ENCODE measurements around the gene CFC1. TPM values are rescaled to one million over a fixed set of nuclear protein-coding genes. Genes with fewer than 3 reads are reported as not detected.
"Not testable (repeated sequence)": the region's sequence is repeated elsewhere in the genome, so short reads cannot be mapped to it uniquely, and the experiment has no call there.

Gene CFC1
- total RNA-seq (not detected), polyA plus RNA-seq (ENCODE audit: insufficient read depth in 1 of 8, insufficient read length in 8 of 8, low replicate concordance in 1 of 8) (under 1 TPM in 1 of 8 donors, not detected in 7; 0.48 TPM)
- long read RNA-seq, donor 1, result 0 reads
- long read RNA-seq, donor 2, result 0 reads
- long read RNA-seq, donor 3, result 0 reads
- long read RNA-seq, donor 4, result 0 reads
- long read RNA-seq, donor 5, result 0 reads
- long read RNA-seq, donor 6, result 0 reads
- long read RNA-seq, donor 7, result 0 reads
- long read RNA-seq, donor 8, result 0 reads
- long read RNA-seq, donor 9, result 0 reads
- long read RNA-seq, donor 10, result 0 reads
- long read RNA-seq, donor 11, result 0 reads

DNA sequence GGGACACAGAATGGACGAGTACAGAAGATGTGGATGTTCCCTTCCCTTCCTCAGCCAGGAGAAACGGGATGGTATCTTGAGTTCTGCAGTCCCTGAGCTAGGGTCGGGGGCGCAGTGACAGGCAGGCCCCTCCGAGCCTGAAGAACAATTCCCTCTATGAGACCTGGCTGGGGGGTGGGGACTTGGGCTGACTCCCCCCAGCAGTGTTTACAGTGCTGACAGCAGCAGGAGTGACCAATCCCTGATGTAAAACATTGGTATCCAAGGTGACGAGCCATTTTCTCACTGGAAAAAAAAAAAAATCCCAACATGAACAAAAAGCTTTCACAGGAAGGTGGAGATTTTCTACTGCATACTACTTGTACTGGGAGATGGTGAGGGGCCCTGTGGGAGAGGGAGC is at the start of gene CFC1:
Gene CFC1, minus strand, starts transcription at position 183 of the 400 bp plus-strand sequence. CDS start 288 bp downstream, outside the sequence.
- H3K4me3 ChIP-seq (ENCODE audit: low read length); H3K27me3 ChIP-seq (ENCODE audit: control insufficient read depth, insufficient read depth, low read length); H3K27ac ChIP-seq (ENCODE audit: low read length); H3K4me1 ChIP-seq (ENCODE audit: control insufficient read depth, insufficient read depth, low read length); H3K36me3 ChIP-seq (ENCODE audit: control insufficient read depth, insufficient read depth, low read length); DNase-seq; H3K9me3 ChIP-seq (replicated peaks; ENCODE audit: control insufficient read depth, low read depth, low read length): not testable (repeated sequence)
- no CpG with 5 or more reads among the region's 6 CpGs for whole genome bisulfite sequencing (ENCODE audit: insufficient coverage)

DNA sequence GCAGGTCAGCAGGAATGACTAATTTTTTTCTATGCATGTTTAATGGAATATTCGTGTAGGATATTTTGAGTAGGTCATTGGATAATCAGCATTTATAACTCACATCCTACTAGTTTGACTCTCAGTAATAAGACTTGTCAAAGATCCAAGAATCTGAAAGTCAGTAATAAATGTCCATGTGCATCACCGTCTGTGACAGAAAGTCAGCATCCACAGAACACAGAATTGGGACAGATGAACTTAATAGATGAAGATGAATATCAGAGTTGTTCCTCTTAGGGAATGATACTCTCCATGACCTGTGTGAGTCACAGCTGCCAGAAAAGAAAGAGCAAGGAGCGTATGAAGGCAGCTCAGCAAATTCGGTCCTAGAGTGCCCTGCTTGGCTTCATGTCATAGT is 42.3 kb upstream of the CFC1 start:
- not testable (repeated sequence) for H3K27ac ChIP-seq (ENCODE audit: low read length); H3K9me3 ChIP-seq (replicated peaks; ENCODE audit: control insufficient read depth, low read depth, low read length); H3K27me3 ChIP-seq (ENCODE audit: control insufficient read depth, insufficient read depth, low read length); H3K4me1 ChIP-seq (ENCODE audit: control insufficient read depth, insufficient read depth, low read length); H3K4me3 ChIP-seq (ENCODE audit: low read length); H3K36me3 ChIP-seq (ENCODE audit: control insufficient read depth, insufficient read depth, low read length); DNase-seq
- no CpG with 5 or more reads among the region's 4 CpGs for WGBS (ENCODE audit: insufficient coverage)

DNA sequence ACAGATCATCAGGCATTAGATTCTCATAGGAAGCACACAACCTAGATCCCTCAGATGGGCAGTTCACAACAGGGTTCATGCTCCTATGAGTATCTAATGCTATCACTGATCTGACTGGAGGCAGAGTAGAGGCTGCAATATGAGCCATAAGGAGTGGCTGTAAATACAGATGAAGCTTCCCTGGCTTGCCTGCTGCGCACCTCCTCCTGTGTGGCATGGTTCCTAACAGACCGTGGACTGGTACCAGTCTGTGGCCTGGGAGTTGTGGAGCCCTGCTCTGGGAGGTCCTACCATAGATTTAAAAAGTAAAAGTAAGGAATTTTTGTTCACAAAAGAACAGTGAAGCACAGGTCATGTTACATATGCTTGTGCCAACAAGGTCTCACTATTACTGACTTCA is 39.6 kb upstream of the CFC1 start:
- DNase-seq; H3K9me3 ChIP-seq (replicated peaks; ENCODE audit: control insufficient read depth, low read depth, low read length); H3K4me3 ChIP-seq (ENCODE audit: low read length); H3K27ac ChIP-seq (ENCODE audit: low read length); H3K4me1 ChIP-seq (ENCODE audit: control insufficient read depth, insufficient read depth, low read length); H3K36me3 ChIP-seq (ENCODE audit: control insufficient read depth, insufficient read depth, low read length); H3K27me3 ChIP-seq (ENCODE audit: control insufficient read depth, insufficient read depth, low read length): not testable (repeated sequence)
- no CpG with 5 or more reads among the region's 2 CpGs for WGBS (ENCODE audit: insufficient coverage)

DNA sequence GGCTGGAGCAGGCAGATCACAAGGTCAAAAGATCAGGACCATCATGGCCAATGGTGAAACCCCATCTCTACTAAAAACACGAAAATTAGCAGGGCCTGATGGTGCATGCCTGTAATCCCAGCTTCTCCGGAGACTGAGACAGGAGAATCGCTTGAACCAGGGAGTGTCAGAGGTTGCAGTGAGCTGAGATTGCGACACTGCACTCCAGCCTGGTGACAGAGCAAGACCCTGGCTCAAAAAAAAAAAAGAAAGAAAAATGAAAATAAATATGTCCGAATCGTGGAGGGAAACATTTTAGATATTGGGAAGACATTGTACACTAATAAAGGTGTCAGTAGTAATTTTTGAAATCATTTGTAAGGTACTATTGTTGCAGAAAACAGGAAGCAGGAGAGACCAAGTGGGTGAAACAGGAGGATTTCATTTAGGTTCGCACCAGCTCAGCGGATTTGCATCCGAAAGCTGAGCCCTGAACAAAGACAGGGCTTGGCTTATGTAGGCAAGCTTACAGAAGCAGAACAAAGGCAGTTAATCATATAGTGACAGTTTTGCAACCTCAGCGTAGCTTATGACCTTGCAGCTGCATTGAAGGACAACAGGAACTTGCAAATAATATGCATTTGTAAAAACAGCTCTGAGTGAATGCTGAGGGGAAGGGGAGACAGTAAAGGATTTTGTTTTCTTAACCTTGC is 29.6 kb upstream of the CFC1 start:
- not testable (repeated sequence) for H3K4me1 ChIP-seq (ENCODE audit: control insufficient read depth, insufficient read depth, low read length); DNase-seq
- whole genome bisulfite sequencing (ENCODE audit: insufficient coverage), result 89% methylated on average over 5 of the region's 10 CpGs

DNA sequence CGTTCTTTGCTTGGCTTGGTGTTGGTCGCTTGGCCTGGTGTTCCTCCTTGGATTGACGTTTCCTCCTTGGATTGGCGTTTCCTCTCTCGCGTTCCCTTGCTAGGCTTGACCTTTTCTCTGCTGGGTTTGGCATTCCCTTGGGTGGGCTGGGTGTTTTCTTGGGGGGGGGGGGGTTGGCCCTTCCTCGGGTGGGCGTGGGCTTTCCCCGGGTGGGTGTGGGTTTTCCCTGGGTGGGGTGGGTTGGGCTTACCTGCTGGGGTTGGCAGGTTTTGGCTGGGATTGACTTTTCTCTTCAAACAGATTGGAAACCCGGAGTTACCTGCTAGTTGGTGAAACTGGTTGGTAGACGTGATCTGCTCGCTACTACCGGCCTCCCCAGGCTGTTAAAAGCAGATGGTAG is 11.8 kb upstream of the CFC1 start, which contains the start of gene POTEJ:
Gene POTEJ, plus strand, starts transcription at position 301 of the 400 bp plus-strand sequence. Its CDS starts 93 bp downstream, at position 394.
- DNase-seq; H3K4me1 ChIP-seq (ENCODE audit: control insufficient read depth, insufficient read depth, low read length): not testable (repeated sequence)
- WGBS (ENCODE audit: insufficient coverage), result no CpG with 5 or more reads among the region's 13 CpGs

More for the DNA sequence above, 29.6 kb upstream of the CFC1 start:
- H3K27me3 ChIP-seq (ENCODE audit: control insufficient read depth, insufficient read depth, low read length); H3K4me3 ChIP-seq (ENCODE audit: low read length); H3K36me3 ChIP-seq (ENCODE audit: control insufficient read depth, insufficient read depth, low read length); H3K9me3 ChIP-seq (replicated peaks; ENCODE audit: control insufficient read depth, low read depth, low read length); H3K27ac ChIP-seq (ENCODE audit: low read length): not testable (repeated sequence)

DNA sequence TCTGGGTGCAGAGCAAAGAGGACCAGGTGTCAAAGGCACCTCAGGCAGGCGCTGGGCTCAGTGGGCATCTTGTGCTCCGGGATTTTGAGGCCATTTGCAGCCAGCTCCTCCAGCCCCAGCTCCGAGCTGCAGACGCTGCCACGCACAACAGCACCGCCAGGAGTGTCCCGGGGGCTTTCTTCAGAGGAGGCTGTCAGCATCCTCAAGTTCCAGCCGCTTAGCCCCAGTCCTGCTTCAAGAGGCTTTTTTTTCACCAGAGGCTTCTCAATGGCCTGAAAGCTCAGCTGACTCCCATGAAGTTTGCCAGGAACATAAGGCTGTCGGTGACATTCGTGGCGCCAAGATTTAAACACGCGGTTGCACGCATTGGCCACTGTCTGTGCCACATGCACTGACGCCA is 11.1 kb upstream of the CFC1 start:
- not testable (repeated sequence) for H3K27me3 ChIP-seq (ENCODE audit: control insufficient read depth, insufficient read depth, low read length); DNase-seq; H3K4me1 ChIP-seq (ENCODE audit: control insufficient read depth, insufficient read depth, low read length); H3K36me3 ChIP-seq (ENCODE audit: control insufficient read depth, insufficient read depth, low read length); H3K27ac ChIP-seq (ENCODE audit: low read length); H3K4me3 ChIP-seq (ENCODE audit: low read length); H3K9me3 ChIP-seq (replicated peaks; ENCODE audit: control insufficient read depth, low read depth, low read length)
- 71% methylated on average over 9 of the region's 15 CpGs for WGBS (ENCODE audit: insufficient coverage)

More for the DNA sequence above, 11.8 kb upstream of the CFC1 start, which contains the start of gene POTEJ:
- not testable (repeated sequence) for H3K27ac ChIP-seq (ENCODE audit: low read length); H3K36me3 ChIP-seq (ENCODE audit: control insufficient read depth, insufficient read depth, low read length); H3K27me3 ChIP-seq (ENCODE audit: control insufficient read depth, insufficient read depth, low read length); H3K9me3 ChIP-seq (replicated peaks; ENCODE audit: control insufficient read depth, low read depth, low read length); H3K4me3 ChIP-seq (ENCODE audit: low read length)

DNA sequence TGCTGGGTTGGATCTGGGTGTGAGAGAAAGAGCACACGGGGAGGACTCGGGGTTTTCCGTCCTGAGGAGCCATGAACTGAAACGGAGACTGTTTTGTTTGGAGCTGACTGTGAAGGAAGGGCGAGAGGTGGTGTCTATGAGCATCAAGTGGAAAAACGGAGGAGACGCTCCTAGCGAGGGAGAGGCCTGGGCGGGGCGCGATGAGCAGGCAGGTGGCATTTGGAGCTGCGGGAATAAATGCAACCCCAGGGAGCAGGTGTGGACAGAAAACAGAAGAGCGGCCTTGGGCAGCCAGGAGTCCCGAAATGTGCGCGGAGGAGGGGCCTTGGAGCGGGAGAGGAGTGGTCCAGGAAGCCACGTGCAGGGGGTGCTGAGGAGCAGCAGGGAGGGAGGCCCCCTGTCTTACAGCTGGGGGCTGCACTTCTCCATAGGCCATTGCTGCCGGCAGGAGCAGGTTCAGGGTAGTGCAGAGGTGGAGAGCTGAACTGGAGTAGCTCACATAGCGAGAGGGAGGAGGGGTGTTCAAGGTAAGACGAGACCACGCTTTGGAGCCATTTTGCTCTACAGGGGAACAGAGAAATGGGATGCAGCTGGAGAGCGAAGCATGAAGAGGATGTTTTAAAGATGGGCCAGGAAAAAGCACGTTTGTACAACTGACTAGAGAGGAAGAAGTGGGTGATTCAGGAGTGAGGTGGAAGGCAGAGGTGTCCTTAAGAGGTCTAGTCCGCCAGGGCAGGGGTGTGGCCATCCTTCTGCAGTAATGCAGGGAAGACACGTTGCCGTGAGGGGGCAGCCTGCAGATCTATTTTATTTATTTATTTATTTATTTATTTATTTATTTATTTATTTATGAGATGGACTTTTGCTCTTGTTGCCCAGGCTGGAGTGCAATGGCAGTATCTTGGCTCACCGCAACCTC is 9.9 kb upstream of the CFC1 start:
- not testable (repeated sequence) for H3K36me3 ChIP-seq (ENCODE audit: control insufficient read depth, insufficient read depth, low read length); DNase-seq; H3K4me1 ChIP-seq (ENCODE audit: control insufficient read depth, insufficient read depth, low read length); H3K4me3 ChIP-seq (ENCODE audit: low read length); H3K27me3 ChIP-seq (ENCODE audit: control insufficient read depth, insufficient read depth, low read length); H3K27ac ChIP-seq (ENCODE audit: low read length); H3K9me3 ChIP-seq (replicated peaks; ENCODE audit: control insufficient read depth, low read depth, low read length)
- WGBS (ENCODE audit: insufficient coverage), result no CpG with 5 or more reads among the region's 28 CpGs

DNA sequence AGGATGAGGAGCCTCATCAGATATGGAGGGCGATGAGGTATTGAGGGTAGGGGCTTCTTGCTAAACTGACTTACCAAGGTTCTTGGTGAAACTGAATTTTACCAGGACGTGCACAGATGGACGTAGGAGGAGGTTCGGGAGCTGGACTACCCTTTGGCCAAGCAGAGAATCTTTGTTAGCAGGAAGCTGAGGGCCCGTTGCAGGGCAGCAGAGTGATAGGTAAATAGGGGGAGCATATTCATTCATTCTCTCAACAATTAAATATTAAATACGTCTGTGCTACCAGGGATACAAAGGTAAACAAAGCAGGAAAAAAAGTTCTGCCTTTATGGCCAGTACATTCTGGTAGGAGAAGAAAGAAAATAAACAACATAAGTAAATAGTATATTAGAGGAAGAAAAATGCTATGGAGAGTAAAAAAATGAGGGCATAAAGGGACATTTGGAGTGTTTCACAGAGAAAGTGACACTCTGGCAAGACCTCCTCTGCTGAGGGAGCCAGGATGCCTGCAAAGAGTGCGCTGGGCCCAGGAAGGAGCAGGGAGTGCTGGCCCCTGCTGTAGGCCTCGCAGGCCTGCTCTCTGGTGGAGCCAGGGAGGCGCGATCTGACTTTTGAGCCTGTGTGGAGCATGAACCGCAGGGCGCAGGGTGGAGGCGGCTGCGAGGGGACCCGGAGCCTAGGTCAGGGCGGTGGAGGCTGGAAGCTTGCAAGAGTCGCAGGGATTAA is 9.1 kb upstream of the CFC1 start:
- not testable (repeated sequence) for H3K36me3 ChIP-seq (ENCODE audit: control insufficient read depth, insufficient read depth, low read length); H3K9me3 ChIP-seq (replicated peaks; ENCODE audit: control insufficient read depth, low read depth, low read length); H3K27me3 ChIP-seq (ENCODE audit: control insufficient read depth, insufficient read depth, low read length); H3K4me3 ChIP-seq (ENCODE audit: low read length); H3K27ac ChIP-seq (ENCODE audit: low read length); DNase-seq; H3K4me1 ChIP-seq (ENCODE audit: control insufficient read depth, insufficient read depth, low read length)
- no CpG with 5 or more reads among the region's 17 CpGs for WGBS (ENCODE audit: insufficient coverage)

DNA sequence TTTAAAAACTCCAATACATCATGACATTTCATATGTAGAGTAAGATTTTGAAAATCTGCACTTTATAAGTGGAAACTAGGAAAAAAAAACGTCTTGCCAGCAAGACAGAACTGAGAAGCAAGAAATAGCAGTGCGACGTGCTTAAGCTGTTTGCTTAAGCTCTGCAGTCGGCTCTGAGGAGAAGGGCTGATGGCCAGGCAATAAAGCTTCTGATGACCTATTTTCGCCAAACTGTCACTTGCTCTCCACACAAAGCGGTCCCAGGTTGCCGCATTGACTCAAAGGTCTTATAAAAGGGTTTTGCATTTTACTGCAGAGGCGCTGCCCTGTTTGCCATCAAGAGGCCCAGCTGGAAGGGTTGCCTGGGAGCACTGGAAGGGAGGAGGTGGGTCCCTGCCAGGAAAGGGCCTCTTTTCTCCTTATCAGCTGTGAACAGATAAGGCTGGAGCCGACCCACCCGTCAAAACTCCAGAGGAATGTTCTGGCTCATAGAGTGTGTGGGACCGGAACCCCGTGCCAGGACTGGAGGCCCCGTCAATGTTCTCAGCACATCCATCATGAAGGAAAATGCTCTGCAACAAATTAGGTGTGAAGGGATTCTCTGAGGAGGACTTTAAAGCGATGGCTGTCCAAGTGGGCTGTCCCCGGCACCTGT is 2.4 kb upstream of the CFC1 start:
- H3K4me3 ChIP-seq (ENCODE audit: low read length); H3K36me3 ChIP-seq (ENCODE audit: control insufficient read depth, insufficient read depth, low read length); DNase-seq; H3K27ac ChIP-seq (ENCODE audit: low read length); H3K27me3 ChIP-seq (ENCODE audit: control insufficient read depth, insufficient read depth, low read length); H3K9me3 ChIP-seq (replicated peaks; ENCODE audit: control insufficient read depth, low read depth, low read length); H3K4me1 ChIP-seq (ENCODE audit: control insufficient read depth, insufficient read depth, low read length): not testable (repeated sequence)
- no CpG with 5 or more reads among the region's 15 CpGs for WGBS (ENCODE audit: insufficient coverage)
